Endodermal cell (in vitro differentiated cells): ENCODE data around the gene TNFRSF4. TPM values are rescaled to one million over a fixed set of nuclear protein-coding genes. Genes with fewer than 3 reads are reported as not detected.

ENCODE experiments used
- DNase-seq: peaks from one replicate; pipeline ENCODE4 v3.0.0-alpha.2; 2017
- H3K27ac ChIP-seq: 2 replicates; pipeline ENCODE4 v1.5.1; 2013; ENCODE audit warnings: mild to moderate bottlenecking, low read depth, low read length, moderate library complexity
- H3K27me3 ChIP-seq: 2 replicates; pipeline ENCODE4 v1.6.1; 2013; ENCODE audit warnings: mild to moderate bottlenecking, low read length, moderate library complexity; ENCODE audit not compliant: insufficient read depth, control insufficient read depth, poor library complexity, severe bottlenecking
- H3K36me3 ChIP-seq: 2 replicates; pipeline ENCODE4 v1.7.0; 2013; ENCODE audit warnings: mild to moderate bottlenecking, low read length, moderate library complexity; ENCODE audit not compliant: control insufficient read depth, insufficient read depth
- H3K4me1 ChIP-seq: one replicate; pipeline ENCODE4 v1.7.0; 2013; ENCODE audit warnings: low read length; ENCODE audit not compliant: control insufficient read depth, insufficient read depth
- H3K4me3 ChIP-seq: 2 replicates; pipeline ENCODE4 v1.5.1; 2013; ENCODE audit warnings: mild to moderate bottlenecking, low read length, moderate library complexity
- H3K9ac ChIP-seq: 2 replicates; pipeline ENCODE4 v1.6.1; 2013; ENCODE audit warnings: mild to moderate bottlenecking, low read length, moderate library complexity; ENCODE audit not compliant: poor library complexity, severe bottlenecking; ENCODE audit errors: extremely low read depth
- H3K9me3 ChIP-seq: 2 replicates; pipeline ENCODE4 v1.6.1; 2013; ENCODE audit warnings: mild to moderate bottlenecking, low read length, moderate library complexity; ENCODE audit not compliant: control insufficient read depth
- H3K27ac Mint-ChIP-seq: 2 replicates; pipeline ENCODE4 v1.8.0; 2020; ENCODE audit warnings: mixed read lengths
- H3K27me3 Mint-ChIP-seq: 2 replicates; pipeline ENCODE4 v1.8.0; 2021; ENCODE audit warnings: mild to moderate bottlenecking, mixed read lengths; ENCODE audit not compliant: insufficient read depth
- H3K36me3 Mint-ChIP-seq: 2 replicates; pipeline ENCODE4 v1.8.0; 2020; ENCODE audit warnings: low read depth, mixed read lengths
- H3K4me1 Mint-ChIP-seq: 2 replicates; pipeline ENCODE4 v1.8.0; 2020; ENCODE audit warnings: mixed read lengths
- H3K4me3 Mint-ChIP-seq: 2 replicates; pipeline ENCODE4 v1.8.0; 2020; ENCODE audit warnings: mild to moderate bottlenecking, moderate library complexity, mixed read lengths
- H3K9me3 Mint-ChIP-seq: 2 replicates; pipeline ENCODE4 v1.8.0; 2020; ENCODE audit warnings: mild to moderate bottlenecking, mixed read lengths
- CTCF ChIP-seq: fragments of 200-600 bp; sonication (generic); conservative IDR thresholded peaks from 2 replicates; pipeline ENCODE4 v1.5.0; 2021; ENCODE audit warnings: antibody characterized with exemption, mild to moderate bottlenecking
- WGBS, 2 experiments: methylation state at CpG; one replicate each; pipeline versions ENCODE4 v1.1.5 to v1.1.7; 2013; ENCODE audit warnings: missing lambda C conversion rate in 2 of 2, mixed read lengths in 1 of 2; ENCODE audit not compliant: insufficient coverage in 1 of 2, insufficient read length in 1 of 2; 5-methylcytosine and 5-hydroxymethylcytosine counted together
- total RNA-seq, 2 donors: library from RNA; stranded (reverse); fragmentation: NEBNext Ultra II Directional in 1 of 2; extraction: Animal tissue kit (Norgen Biotek cat#: 25700) in 1 of 2; gene quantifications; 2 replicates in 1 of 2; 3 replicates in 1 of 2; pipeline ENCODE4 v1.2.1, GENCODE V29; 2021

Gene TNFRSF4
- total RNA-seq, 2 donors from 2014 or later = 0.20 TPM; not detected in 1

GRCh38 chr1:1171546-1172340, 42.2 kb downstream of the TNFRSF4 start:
- Histone ChIP-seq H3K9me3 (no peaks in the 10 kb centered on the region), H3K4me1 (no peaks in the 10 kb centered on the region), H3K4me3 (no peak overlapping the region), H3K27me3 (peaks cover 8% of the 10 kb centered on the region), H3K9ac (no peak overlapping the region), H3K36me3 (no peaks in the 10 kb centered on the region), H3K27ac (no peak overlapping the region)
- Mint-ChIP-seq H3K9me3 (peaks cover 11% of the 10 kb centered on the region), H3K27me3 (peaks cover 13% of the 10 kb centered on the region), H3K4me1 (peaks cover under 1% of the 10 kb centered on the region), H3K27ac (no peak overlapping the region), H3K4me3 (no peak overlapping the region), H3K36me3 (peaks cover 4% of the 10 kb centered on the region)
- peak; percentile 50 for DNase-seq
- no peak for TF ChIP-seq CTCF
- 89 to 92% methylated on average over 18 to 33 of the region's 33 CpGs for WGBS, 2 experiments

GRCh38 chr1:1171161-1171545, 42.8 kb downstream of the TNFRSF4 start:
- no peak for TF ChIP-seq CTCF
- Mint-ChIP-seq H3K4me1 (no peaks in the 10 kb centered on the region), H3K36me3 (peaks cover 3% of the 10 kb centered on the region), H3K9me3 (peaks cover 8% of the 10 kb centered on the region), H3K4me3 (no peak overlapping the region), H3K27ac (no peak overlapping the region), H3K27me3 (peaks cover 8% of the 10 kb centered on the region)
- Histone ChIP-seq H3K4me3 (no peak overlapping the region), H3K27ac (no peak overlapping the region), H3K36me3 (no peaks in the 10 kb centered on the region), H3K9me3 (no peaks in the 10 kb centered on the region), H3K4me1 (no peaks in the 10 kb centered on the region), H3K27me3 (peaks cover 2% of the 10 kb centered on the region), H3K9ac (no peak overlapping the region)
- DNase-seq = no peak
- WGBS, 2 experiments = 90 to 98% methylated on average over 7 to 12 of the region's 12 CpGs

GRCh38 chr1:1170215-1171091, 43.5 kb downstream of the TNFRSF4 start:
- H3K4me3 ChIP-seq = no peak overlapping the region
- no peaks in the 10 kb centered on the region for H3K4me1 ChIP-seq
- H3K27me3 Mint-ChIP-seq = peaks cover 3% of the 10 kb centered on the region
- WGBS, 2 experiments = 85 to 89% methylated on average over 13 to 26 of the region's 26 CpGs
- no peaks in the 10 kb centered on the region for H3K4me1 Mint-ChIP-seq
- peaks cover 2% of the 10 kb centered on the region for H3K36me3 Mint-ChIP-seq
- H3K9ac ChIP-seq = no peak overlapping the region
- TF ChIP-seq CTCF = no peak
- H3K27ac Mint-ChIP-seq = no peak overlapping the region
- peaks cover 1% of the 10 kb centered on the region for H3K9me3 Mint-ChIP-seq
- H3K27me3 ChIP-seq = no peaks in the 10 kb centered on the region
- no peak overlapping the region for H3K27ac ChIP-seq
- H3K4me3 Mint-ChIP-seq = no peak overlapping the region
- no peaks in the 10 kb centered on the region for H3K9me3 ChIP-seq
- H3K36me3 ChIP-seq = no peaks in the 10 kb centered on the region
- DNase-seq = peak; percentile 43
